HEK293 (cell line): ENCODE measurements around the gene FES.

Experiments
- CTCF ChIA-PET: fragments of 350-600 bp; formaldehyde crosslinking; extraction: SDS; loops from one replicate; lab custom pipeline; 2021; ENCODE audit warnings: antibody characterized with exemption; lab: Yijun Ruan, JAX
- POLR2A ChIA-PET: fragments of 300-600 bp; formaldehyde crosslinking; extraction: SDS; loops from one replicate; lab custom pipeline; 2020; ENCODE audit warnings: antibody characterized with exemption, inconsistent platforms; lab: Yijun Ruan, JAX
- H3K27ac ChIP-seq: fragments of 200-500 bp; sonication (Bioruptor generic); 2 replicates; pipeline ENCODE4 v1.5.1; 2014; ENCODE audit warnings: low read depth, low read length, control low read depth, inconsistent platforms; ENCODE audit errors: extremely low read depth
- H3K36me3 ChIP-seq, 2 experiments: fragments of 200-500 bp in 1 of 2; sonication (Bioruptor generic) in 1 of 2; 1 replicate in 1 of 2; 2 replicates in 1 of 2; pipeline ENCODE4 v1.5.1; 2014 to 2017; ENCODE audit warnings: inconsistent platforms in 2 of 2, low read length in 2 of 2; ENCODE audit not compliant: control insufficient read depth in 2 of 2, insufficient read depth in 1 of 2
- H3K4me1 ChIP-seq: fragments of 200-500 bp; sonication (Bioruptor generic); 2 replicates; pipeline ENCODE4 v1.5.1; 2014; ENCODE audit warnings: mild to moderate bottlenecking, low read length, inconsistent platforms; ENCODE audit not compliant: control insufficient read depth, insufficient read depth
- H3K4me3 ChIP-seq: 2 replicates; pipeline ENCODE4 v1.5.1; 2011; ENCODE audit warnings: low read depth, mild to moderate bottlenecking, control low read depth, low read length, moderate library complexity
- H3K9me3 ChIP-seq: fragments of 200-500 bp; sonication (Bioruptor generic); 2 replicates; pipeline ENCODE4 v1.5.1; 2014; ENCODE audit warnings: low read depth, low read length, inconsistent platforms; ENCODE audit not compliant: control insufficient read depth, insufficient read depth
- GLIS1 ChIP-seq: fragments of 450-650 bp; formaldehyde crosslinking; IDR thresholded peaks from 2 replicates; pipeline ENCODE4 v1.5.1; 2016; ENCODE audit warnings: missing biosample characterization, missing genetic modification characterization
- GLIS2 ChIP-seq: fragments of 450-650 bp; formaldehyde crosslinking; IDR thresholded peaks from 2 replicates; pipeline ENCODE4 v1.5.1; 2016; ENCODE audit warnings: missing biosample characterization, missing genetic modification characterization
- KLF9 ChIP-seq: fragments of 450-650 bp; formaldehyde crosslinking; IDR thresholded peaks from 2 replicates; pipeline ENCODE4 v1.5.1; 2016; ENCODE audit warnings: missing biosample characterization, missing genetic modification characterization, low read depth
- PBX3 ChIP-seq: sonication (generic); formaldehyde crosslinking; IDR thresholded peaks from 2 replicates; pipeline ENCODE4 v1.8.1; 2022; ENCODE audit warnings: mild to moderate bottlenecking, moderate library complexity, missing genetic modification reagents
- RBAK ChIP-seq: fragments of 450-650 bp; formaldehyde crosslinking; IDR thresholded peaks from 2 replicates; pipeline ENCODE4 v1.5.1; 2016; ENCODE audit warnings: missing biosample characterization, missing genetic modification characterization
- TSHZ1 ChIP-seq: fragments of 450-650 bp; formaldehyde crosslinking; IDR thresholded peaks from 2 replicates; pipeline ENCODE4 v1.5.1; 2016; ENCODE audit warnings: missing biosample characterization, missing genetic modification characterization, borderline replicate concordance
- ZBTB20 ChIP-seq: fragments of 450-650 bp; formaldehyde crosslinking; IDR thresholded peaks from 2 replicates; pipeline ENCODE4 v1.5.1; 2016; ENCODE audit warnings: missing biosample characterization, missing genetic modification characterization
- ZBTB21 ChIP-seq: fragments of 450-650 bp; formaldehyde crosslinking; IDR thresholded peaks from 2 replicates; pipeline ENCODE4 v1.5.1; 2017; ENCODE audit warnings: missing biosample characterization, missing genetic modification characterization
- ZBTB6 ChIP-seq: fragments of 450-650 bp; formaldehyde crosslinking; IDR thresholded peaks from 2 replicates; pipeline ENCODE4 v1.5.1; 2017; ENCODE audit warnings: missing biosample characterization, missing genetic modification characterization
- ZEB2 ChIP-seq: fragments of 450-650 bp; formaldehyde crosslinking; IDR thresholded peaks from 2 replicates; pipeline ENCODE4 v1.5.1; 2016; ENCODE audit warnings: missing biosample characterization, missing genetic modification characterization
- ZNF112 ChIP-seq: fragments of 450-650 bp; formaldehyde crosslinking; IDR thresholded peaks from 2 replicates; pipeline ENCODE4 v1.5.0; 2017; ENCODE audit warnings: missing biosample characterization, missing genetic modification characterization
- ZNF175 ChIP-seq: fragments of 450-650 bp; formaldehyde crosslinking; IDR thresholded peaks from 2 replicates; pipeline ENCODE4 v1.5.1; 2016; ENCODE audit warnings: missing biosample characterization, missing genetic modification characterization
- ZNF214 ChIP-seq: fragments of 450-650 bp; formaldehyde crosslinking; IDR thresholded peaks from 2 replicates; pipeline ENCODE4 v1.5.1; 2017; ENCODE audit warnings: missing biosample characterization, mild to moderate bottlenecking, missing genetic modification characterization, borderline replicate concordance
- ZNF324 ChIP-seq: fragments of 450-650 bp; formaldehyde crosslinking; IDR thresholded peaks from 2 replicates; pipeline ENCODE4 v1.5.1; 2016; ENCODE audit warnings: missing biosample characterization, missing genetic modification characterization
- ZNF394 ChIP-seq: fragments of 450-650 bp; formaldehyde crosslinking; IDR thresholded peaks from 2 replicates; pipeline ENCODE4 v1.5.1; 2016; ENCODE audit warnings: missing biosample characterization, missing genetic modification characterization, mild to moderate bottlenecking, moderate library complexity, borderline replicate concordance
- ZNF433 ChIP-seq: fragments of 450-650 bp; formaldehyde crosslinking; IDR thresholded peaks from 2 replicates; pipeline ENCODE4 v1.5.1; 2016; ENCODE audit warnings: missing biosample characterization, missing genetic modification characterization, low read depth
- ZNF529 ChIP-seq: fragments of 450-650 bp; formaldehyde crosslinking; IDR thresholded peaks from 2 replicates; pipeline ENCODE4 v1.5.1; 2017; ENCODE audit warnings: missing genetic modification characterization, missing biosample characterization; ENCODE audit not compliant: insufficient replicate concordance
- ZNF560 ChIP-seq: fragments of 450-650 bp; formaldehyde crosslinking; IDR thresholded peaks from 2 replicates; pipeline ENCODE4 v1.5.1; 2017; ENCODE audit warnings: missing biosample characterization, missing genetic modification characterization, borderline replicate concordance
- ZNF768 ChIP-seq: fragments of 450-650 bp; formaldehyde crosslinking; IDR thresholded peaks from 2 replicates; pipeline ENCODE4 v1.5.1; 2018; ENCODE audit warnings: missing biosample characterization, mild to moderate bottlenecking, missing genetic modification characterization

Gene FES

GRCh38 chr15:90892498-90893174 lies 8.3 kb downstream of the FES start:
- Histone ChIP-seq H3K4me3 (no peak overlapping the region), H3K4me1 (no peaks in the 10 kb centered on the region), H3K9me3 (no peaks in the 10 kb centered on the region), H3K36me3 (no peaks in the 10 kb centered on the region), H3K27ac (no peak overlapping the region)
- TF ChIP-seq TSHZ1 (tag by site-specific recombination) (no peak), ZBTB21 (tag by site-specific recombination) (no peak), KLF9 (no peak), ZNF324 (tag by site-specific recombination) (no peak), ZEB2 (no peak), GLIS1 (tag by site-specific recombination) (no peak)
- ChIA-PET POLR2A (interaction anchor here (1.6 kb wide), 1 partner anchor 10 kb away, joined by 4 read pairs; the partner anchor contains the start of gene MAN2A2), CTCF (interaction anchor here (0.7 to 1.7 kb wide), 4 partner anchors 9 to 261 kb away, joined by 3 to 6 read pairs (median 4); partner anchors contain the start of gene UNC45A)

- H3K36me3 ChIP-seq, result no peaks in the 10 kb centered on the region
- no peaks in the 10 kb centered on the region for H3K9me3 ChIP-seq
- TF ChIP-seq ZBTB6 (no peak), RBAK (tag by site-specific recombination) (no peak), ZNF394 (tag by site-specific recombination) (0 out of 2 replicates have a peak, but pooled peaks have one; percentile 14), PBX3 (CRISPR knock-in tag) (0 out of 2 replicates have a peak, but pooled peaks have one; percentile 6), ZNF768 (tag by site-specific recombination) (no peak), ZNF529 (tag by site-specific recombination) (no peak), ZNF175 (tag by site-specific recombination) (no peak), ZNF560 (tag by site-specific recombination) (no peak), GLIS2 (0 out of 2 replicates have a peak, but pooled peaks have one; percentile 22), ZNF433 (tag by site-specific recombination) (no peak), ZBTB20 (tag by site-specific recombination) (no peak), ZNF214 (tag by site-specific recombination) (no peak), ZNF112 (tag by site-specific recombination) (no peak)
- TF ChIP-seq, all 188 proteins: peak for 3
- H3K4me1 ChIP-seq, result no peaks in the 10 kb centered on the region
- CTCF ChIA-PET, result interaction anchor here (0.5 to 3.3 kb wide), 5 partner anchors 8 to 425 kb away, joined by 3 to 25 read pairs (median 3); partner anchors contain the start of gene UNC45A
- H3K27ac ChIP-seq, result no peak overlapping the region
- POLR2A ChIA-PET, result interaction anchor here (1.6 kb wide), 1 partner anchor 10 kb away, joined by 4 read pairs; the partner anchor contains the start of gene MAN2A2
- peak overlapping the region; percentile 8; the same call in 1 of the 2 replicates for H3K4me3 ChIP-seq
These were observed 9.1 kb downstream of the FES start for GRCh38 chr15:90893175-90894090.
